Pulmonary artery endothelial cell (primary cell): ENCODE measurements around the gene MSMO1. TPM values are rescaled to one million over a fixed set of nuclear protein-coding genes. Genes with fewer than 3 reads are reported as not detected.

Source experiments
- DNase-seq: peaks from one replicate; pipeline ENCODE4 v3.0.0-alpha.2; 2011; ENCODE audit warnings: low read depth, low spot score
- total RNA-seq: library from RNA; depleted of rRNA; stranded (reverse); fragments of >200 nt; gene quantifications from 2 replicates; pipeline ENCODE4 v1.2.3, GENCODE V29; 2014

MSMO1 gene
- total RNA-seq, 1 donor from 2014 or later = 159 TPM

GRCh38 chr4:165386328-165386727 lies 58.9 kb downstream of the MSMO1 start:
- DNase-seq = no peak

DNA sequence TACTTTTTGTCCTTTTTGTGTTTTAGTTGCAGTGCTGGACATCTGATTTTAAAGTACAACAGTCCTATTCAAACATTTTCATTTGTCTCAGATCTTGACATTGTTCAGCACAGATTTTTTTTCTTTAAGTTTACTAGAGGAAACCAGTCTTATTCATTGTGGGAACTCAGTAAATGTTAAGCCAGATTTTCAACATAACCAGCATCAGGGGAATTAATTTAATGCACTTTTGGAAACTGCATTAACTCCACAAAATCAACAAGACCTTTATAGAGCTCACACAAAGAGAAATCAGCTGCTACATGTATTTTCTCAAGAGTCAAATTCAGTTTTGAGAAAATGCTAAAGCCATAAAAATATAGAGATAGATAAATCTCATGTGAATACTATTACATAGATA lies 61.3 kb downstream of the MSMO1 start:
- no peak for DNase-seq

Other genes with a start within 250 kb of the MSMO1 start
- gene TMEM192, start 214.8 kb upstream of the MSMO1 start, total RNA-seq = 11.0 and 11.7 TPM in 2 replicates
- gene KLHL2, start 120.1 kb upstream of the MSMO1 start, total RNA-seq = 28.5 and 36.2 TPM in 2 replicates
- gene CPE, start 51.3 kb downstream of the MSMO1 start, total RNA-seq = 0.35 and 1.2 TPM in 2 replicates